ENCODE results near the gene MMP3. TPM values are rescaled to one million over a fixed set of nuclear protein-coding genes. Genes with fewer than 3 reads are reported as not detected.

MMP3 gene
- total RNA-seq, 2 experiments from 2014 or later = not detected

GRCh38 chr11:102837156-102837555 is 6.3 kb downstream of the MMP3 start:
- Mint-ChIP-seq H3K4me3 (no peak overlapping the region), H3K27me3 (peaks cover 14% of the 10 kb centered on the region), H3K9me3 (no peaks in the 10 kb centered on the region), H3K27ac (no peak overlapping the region), H3K4me1 (ENCODE audit: low read depth) (no peaks in the 10 kb centered on the region), H3K36me3 (ENCODE audit: low read depth) (no peaks in the 10 kb centered on the region)
- TF ChIP-seq CTCF (IDR thresholded peaks at IDR 0.05) = no peak
- no peak overlapping the region for H3K27ac ChIP-seq (ENCODE audit: low read depth in 1 of 2, low read length in 2 of 2)
- intact Hi-C loops (cut with DNase I, micrococcal nuclease) = no loop called here
- H3K4me3 ChIP-seq (ENCODE audit: low read length) = no peak overlapping the region
- H3K4me1 ChIP-seq (ENCODE audit: insufficient read depth, low read length) = no peaks in the 10 kb centered on the region
- H3K9me3 ChIP-seq (ENCODE audit: control insufficient read depth in 1 of 2, insufficient read depth in 1 of 2, low read length in 2 of 2) = no peaks in the 10 kb centered on the region
- H3K36me3 ChIP-seq (ENCODE audit: insufficient read depth, low read length) = no peaks in the 10 kb centered on the region
- no peak for DNase-seq
- no peak for ATAC-seq (ENCODE audit: poor library complexity)
- ChIA-PET POLR2A (no interaction called here), CTCF (no interaction called here)
- peaks cover 1 to 3% of the 10 kb centered on the region in 2 experiments for H3K27me3 ChIP-seq (ENCODE audit: control insufficient read depth in 1 of 2, insufficient read depth in 2 of 2, low read length in 2 of 2)

GRCh38 chr11:102836290-102836875 is 7.0 kb downstream of the MMP3 start:
- ATAC-seq (ENCODE audit: poor library complexity) (no peak), DNase-seq (no peak)
- Histone ChIP-seq H3K9me3 (ENCODE audit: control insufficient read depth in 1 of 2, insufficient read depth in 1 of 2, low read length in 2 of 2) (peaks cover 0 to 2% of the 10 kb centered on the region in 2 experiments), H3K27me3 (ENCODE audit: control insufficient read depth in 1 of 2, insufficient read depth in 2 of 2, low read length in 2 of 2) (peaks cover 6 to 8% of the 10 kb centered on the region in 2 experiments), H3K4me1 (ENCODE audit: insufficient read depth, low read length) (no peaks in the 10 kb centered on the region), H3K4me3 (ENCODE audit: low read length) (no peak overlapping the region), H3K27ac (ENCODE audit: low read depth in 1 of 2, low read length in 2 of 2) (no peak overlapping the region), H3K36me3 (ENCODE audit: insufficient read depth, low read length) (no peaks in the 10 kb centered on the region)
- Mint-ChIP-seq H3K27me3 (peaks cover 19% of the 10 kb centered on the region), H3K4me1 (ENCODE audit: low read depth) (no peaks in the 10 kb centered on the region), H3K4me3 (no peak overlapping the region), H3K27ac (no peak overlapping the region), H3K36me3 (ENCODE audit: low read depth) (no peaks in the 10 kb centered on the region), H3K9me3 (no peaks in the 10 kb centered on the region)
- intact Hi-C loops (cut with DNase I, micrococcal nuclease) = no loop called here
- no peak for TF ChIP-seq CTCF (IDR thresholded peaks at IDR 0.05)
- ChIA-PET POLR2A (no interaction called here), CTCF (no interaction called here)

- Histone ChIP-seq H3K36me3 (ENCODE audit: insufficient read depth, low read length) (no peaks in the 10 kb centered on the region), H3K27ac (ENCODE audit: low read depth in 1 of 2, low read length in 2 of 2) (no peak overlapping the region), H3K9me3 (ENCODE audit: control insufficient read depth in 1 of 2, insufficient read depth in 1 of 2, low read length in 2 of 2) (peaks cover 0 to 4% of the 10 kb centered on the region in 2 experiments), H3K27me3 (ENCODE audit: control insufficient read depth in 1 of 2, insufficient read depth in 2 of 2, low read length in 2 of 2) (peaks cover 10 to 24% of the 10 kb centered on the region in 2 experiments), H3K4me3 (ENCODE audit: low read length) (no peak overlapping the region), H3K4me1 (ENCODE audit: insufficient read depth, low read length) (no peaks in the 10 kb centered on the region)
- CTCF ChIA-PET = no interaction called here
- Mint-ChIP-seq H3K27ac (no peak overlapping the region), H3K9me3 (no peaks in the 10 kb centered on the region), H3K36me3 (ENCODE audit: low read depth) (no peaks in the 10 kb centered on the region), H3K4me1 (ENCODE audit: low read depth) (no peaks in the 10 kb centered on the region), H3K4me3 (no peak overlapping the region), H3K27me3 (peaks cover 38% of the 10 kb centered on the region)
- no peak for TF ChIP-seq CTCF (IDR thresholded peaks at IDR 0.05)
- DNase-seq (no peak), ATAC-seq (ENCODE audit: poor library complexity) (no peak)
- POLR2A ChIA-PET = no interaction called here
- intact Hi-C loops (cut with DNase I, micrococcal nuclease) = no loop called here
Measured at GRCh38 chr11:102833731-102834130, 9.7 kb downstream of the MMP3 start.

All from CD4-positive, alpha-beta T cell (primary cell).